ENCODE measurements around the gene KIF14. TPM values are rescaled to one million over a fixed set of nuclear protein-coding genes. Genes with fewer than 3 reads are reported as not detected.

KIF14 gene
- total and polyA plus RNA-seq, 2 of the 13 experiments (the other 11 are each of a cell fraction or from before 2014, with no cell fraction given) = 3.3 to 11.2 TPM

DNA sequence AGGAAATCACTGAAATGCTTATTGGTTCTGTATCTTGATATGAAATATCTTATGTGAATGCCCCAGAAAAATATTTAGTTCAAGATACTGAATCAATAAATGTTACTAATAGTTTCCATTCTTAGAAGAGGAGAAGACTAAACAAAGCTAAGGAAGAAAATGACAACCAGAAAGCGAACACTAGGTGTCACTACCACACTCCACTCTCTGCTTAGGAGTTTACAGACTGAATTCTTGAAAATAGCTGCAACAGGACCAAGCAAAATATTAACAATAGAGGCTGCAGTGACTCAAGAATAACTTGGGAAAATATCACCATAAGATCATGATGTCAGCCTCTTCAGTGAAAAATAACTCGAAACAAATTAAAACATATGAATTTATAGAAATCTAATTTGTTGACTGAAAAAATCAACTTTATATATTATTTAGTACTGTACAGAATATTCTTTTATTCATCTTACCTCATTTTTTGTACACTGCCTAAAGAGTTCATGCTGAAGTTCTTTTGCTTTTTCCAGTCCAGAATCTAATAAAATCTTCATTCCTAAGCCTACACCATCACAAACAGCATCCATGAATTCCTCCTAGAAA lies 61.6 kb downstream of the KIF14 start (continued):
- TF ChIP-seq, protein P1, sequence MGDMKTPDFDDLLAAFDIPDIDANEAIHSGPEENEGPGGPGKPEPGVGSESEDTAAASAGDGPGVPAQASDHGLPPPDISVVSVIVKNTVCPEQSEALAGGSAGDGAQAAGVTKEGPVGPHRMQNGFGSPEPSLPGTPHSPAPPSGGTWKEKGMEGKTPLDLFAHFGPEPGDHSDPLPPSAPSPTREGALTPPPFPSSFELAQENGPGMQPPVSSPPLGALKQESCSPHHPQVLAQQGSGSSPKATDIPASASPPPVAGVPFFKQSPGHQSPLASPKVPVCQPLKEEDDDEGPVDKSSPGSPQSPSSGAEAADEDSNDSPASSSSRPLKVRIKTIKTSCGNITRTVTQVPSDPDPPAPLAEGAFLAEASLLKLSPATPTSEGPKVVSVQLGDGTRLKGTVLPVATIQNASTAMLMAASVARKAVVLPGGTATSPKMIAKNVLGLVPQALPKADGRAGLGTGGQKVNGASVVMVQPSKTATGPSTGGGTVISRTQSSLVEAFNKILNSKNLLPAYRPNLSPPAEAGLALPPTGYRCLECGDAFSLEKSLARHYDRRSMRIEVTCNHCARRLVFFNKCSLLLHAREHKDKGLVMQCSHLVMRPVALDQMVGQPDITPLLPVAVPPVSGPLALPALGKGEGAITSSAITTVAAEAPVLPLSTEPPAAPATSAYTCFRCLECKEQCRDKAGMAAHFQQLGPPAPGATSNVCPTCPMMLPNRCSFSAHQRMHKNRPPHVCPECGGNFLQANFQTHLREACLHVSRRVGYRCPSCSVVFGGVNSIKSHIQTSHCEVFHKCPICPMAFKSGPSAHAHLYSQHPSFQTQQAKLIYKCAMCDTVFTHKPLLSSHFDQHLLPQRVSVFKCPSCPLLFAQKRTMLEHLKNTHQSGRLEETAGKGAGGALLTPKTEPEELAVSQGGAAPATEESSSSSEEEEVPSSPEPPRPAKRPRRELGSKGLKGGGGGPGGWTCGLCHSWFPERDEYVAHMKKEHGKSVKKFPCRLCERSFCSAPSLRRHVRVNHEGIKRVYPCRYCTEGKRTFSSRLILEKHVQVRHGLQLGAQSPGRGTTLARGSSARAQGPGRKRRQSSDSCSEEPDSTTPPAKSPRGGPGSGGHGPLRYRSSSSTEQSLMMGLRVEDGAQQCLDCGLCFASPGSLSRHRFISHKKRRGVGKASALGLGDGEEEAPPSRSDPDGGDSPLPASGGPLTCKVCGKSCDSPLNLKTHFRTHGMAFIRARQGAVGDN (CRISPR knock-in tag; IDR thresholded peaks at IDR 0.05) = no peak
- TF ChIP-seq, protein P2, sequence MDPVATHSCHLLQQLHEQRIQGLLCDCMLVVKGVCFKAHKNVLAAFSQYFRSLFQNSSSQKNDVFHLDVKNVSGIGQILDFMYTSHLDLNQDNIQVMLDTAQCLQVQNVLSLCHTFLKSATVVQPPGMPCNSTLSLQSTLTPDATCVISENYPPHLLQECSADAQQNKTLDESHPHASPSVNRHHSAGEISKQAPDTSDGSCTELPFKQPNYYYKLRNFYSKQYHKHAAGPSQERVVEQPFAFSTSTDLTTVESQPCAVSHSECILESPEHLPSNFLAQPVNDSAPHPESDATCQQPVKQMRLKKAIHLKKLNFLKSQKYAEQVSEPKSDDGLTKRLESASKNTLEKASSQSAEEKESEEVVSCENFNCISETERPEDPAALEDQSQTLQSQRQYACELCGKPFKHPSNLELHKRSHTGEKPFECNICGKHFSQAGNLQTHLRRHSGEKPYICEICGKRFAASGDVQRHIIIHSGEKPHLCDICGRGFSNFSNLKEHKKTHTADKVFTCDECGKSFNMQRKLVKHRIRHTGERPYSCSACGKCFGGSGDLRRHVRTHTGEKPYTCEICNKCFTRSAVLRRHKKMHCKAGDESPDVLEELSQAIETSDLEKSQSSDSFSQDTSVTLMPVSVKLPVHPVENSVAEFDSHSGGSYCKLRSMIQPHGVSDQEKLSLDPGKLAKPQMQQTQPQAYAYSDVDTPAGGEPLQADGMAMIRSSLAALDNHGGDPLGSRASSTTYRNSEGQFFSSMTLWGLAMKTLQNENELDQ (CRISPR knock-in tag; IDR thresholded peaks at IDR 0.05; ENCODE audit: borderline replicate concordance) = no peak
- TF ChIP-seq, protein P3, sequence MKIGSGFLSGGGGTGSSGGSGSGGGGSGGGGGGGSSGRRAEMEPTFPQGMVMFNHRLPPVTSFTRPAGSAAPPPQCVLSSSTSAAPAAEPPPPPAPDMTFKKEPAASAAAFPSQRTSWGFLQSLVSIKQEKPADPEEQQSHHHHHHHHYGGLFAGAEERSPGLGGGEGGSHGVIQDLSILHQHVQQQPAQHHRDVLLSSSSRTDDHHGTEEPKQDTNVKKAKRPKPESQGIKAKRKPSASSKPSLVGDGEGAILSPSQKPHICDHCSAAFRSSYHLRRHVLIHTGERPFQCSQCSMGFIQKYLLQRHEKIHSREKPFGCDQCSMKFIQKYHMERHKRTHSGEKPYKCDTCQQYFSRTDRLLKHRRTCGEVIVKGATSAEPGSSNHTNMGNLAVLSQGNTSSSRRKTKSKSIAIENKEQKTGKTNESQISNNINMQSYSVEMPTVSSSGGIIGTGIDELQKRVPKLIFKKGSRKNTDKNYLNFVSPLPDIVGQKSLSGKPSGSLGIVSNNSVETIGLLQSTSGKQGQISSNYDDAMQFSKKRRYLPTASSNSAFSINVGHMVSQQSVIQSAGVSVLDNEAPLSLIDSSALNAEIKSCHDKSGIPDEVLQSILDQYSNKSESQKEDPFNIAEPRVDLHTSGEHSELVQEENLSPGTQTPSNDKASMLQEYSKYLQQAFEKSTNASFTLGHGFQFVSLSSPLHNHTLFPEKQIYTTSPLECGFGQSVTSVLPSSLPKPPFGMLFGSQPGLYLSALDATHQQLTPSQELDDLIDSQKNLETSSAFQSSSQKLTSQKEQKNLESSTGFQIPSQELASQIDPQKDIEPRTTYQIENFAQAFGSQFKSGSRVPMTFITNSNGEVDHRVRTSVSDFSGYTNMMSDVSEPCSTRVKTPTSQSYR (CRISPR knock-in tag; IDR thresholded peaks at IDR 0.05; ENCODE audit: borderline replicate concordance) = no peak
- TF ChIP-seq HNRNPL (IDR thresholded peaks at IDR 0.05; ENCODE audit: low read depth, low read length) (no peak), ZNF879 (CRISPR knock-in tag; IDR thresholded peaks at IDR 0.05) (no peak), SMC3 (IDR thresholded peaks at IDR 0.05; ENCODE audit: low read length) (peak; percentile 54; the same call in 1 of the 2 replicates), ZNF598 (CRISPR knock-in tag; IDR thresholded peaks at IDR 0.05; ENCODE audit: borderline replicate concordance) (no peak), NCOA1 (CRISPR knock-in tag; IDR thresholded peaks at IDR 0.05) (no peak), RAD21 (CRISPR knock-in tag; IDR thresholded peaks at IDR 0.05) (peak; percentile 41)
- TF ChIP-seq, protein P4, sequence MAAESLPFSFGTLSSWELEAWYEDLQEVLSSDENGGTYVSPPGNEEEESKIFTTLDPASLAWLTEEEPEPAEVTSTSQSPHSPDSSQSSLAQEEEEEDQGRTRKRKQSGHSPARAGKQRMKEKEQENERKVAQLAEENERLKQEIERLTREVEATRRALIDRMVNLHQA (CRISPR knock-in tag; IDR thresholded peaks at IDR 0.05) = no peak
- TF ChIP-seq, protein P5, sequence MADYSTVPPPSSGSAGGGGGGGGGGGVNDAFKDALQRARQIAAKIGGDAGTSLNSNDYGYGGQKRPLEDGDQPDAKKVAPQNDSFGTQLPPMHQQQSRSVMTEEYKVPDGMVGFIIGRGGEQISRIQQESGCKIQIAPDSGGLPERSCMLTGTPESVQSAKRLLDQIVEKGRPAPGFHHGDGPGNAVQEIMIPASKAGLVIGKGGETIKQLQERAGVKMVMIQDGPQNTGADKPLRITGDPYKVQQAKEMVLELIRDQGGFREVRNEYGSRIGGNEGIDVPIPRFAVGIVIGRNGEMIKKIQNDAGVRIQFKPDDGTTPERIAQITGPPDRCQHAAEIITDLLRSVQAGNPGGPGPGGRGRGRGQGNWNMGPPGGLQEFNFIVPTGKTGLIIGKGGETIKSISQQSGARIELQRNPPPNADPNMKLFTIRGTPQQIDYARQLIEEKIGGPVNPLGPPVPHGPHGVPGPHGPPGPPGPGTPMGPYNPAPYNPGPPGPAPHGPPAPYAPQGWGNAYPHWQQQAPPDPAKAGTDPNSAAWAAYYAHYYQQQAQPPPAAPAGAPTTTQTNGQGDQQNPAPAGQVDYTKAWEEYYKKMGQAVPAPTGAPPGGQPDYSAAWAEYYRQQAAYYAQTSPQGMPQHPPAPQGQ (CRISPR knock-in tag; IDR thresholded peaks at IDR 0.05; ENCODE audit: borderline replicate concordance) = no peak
- TF ChIP-seq, protein P6, sequence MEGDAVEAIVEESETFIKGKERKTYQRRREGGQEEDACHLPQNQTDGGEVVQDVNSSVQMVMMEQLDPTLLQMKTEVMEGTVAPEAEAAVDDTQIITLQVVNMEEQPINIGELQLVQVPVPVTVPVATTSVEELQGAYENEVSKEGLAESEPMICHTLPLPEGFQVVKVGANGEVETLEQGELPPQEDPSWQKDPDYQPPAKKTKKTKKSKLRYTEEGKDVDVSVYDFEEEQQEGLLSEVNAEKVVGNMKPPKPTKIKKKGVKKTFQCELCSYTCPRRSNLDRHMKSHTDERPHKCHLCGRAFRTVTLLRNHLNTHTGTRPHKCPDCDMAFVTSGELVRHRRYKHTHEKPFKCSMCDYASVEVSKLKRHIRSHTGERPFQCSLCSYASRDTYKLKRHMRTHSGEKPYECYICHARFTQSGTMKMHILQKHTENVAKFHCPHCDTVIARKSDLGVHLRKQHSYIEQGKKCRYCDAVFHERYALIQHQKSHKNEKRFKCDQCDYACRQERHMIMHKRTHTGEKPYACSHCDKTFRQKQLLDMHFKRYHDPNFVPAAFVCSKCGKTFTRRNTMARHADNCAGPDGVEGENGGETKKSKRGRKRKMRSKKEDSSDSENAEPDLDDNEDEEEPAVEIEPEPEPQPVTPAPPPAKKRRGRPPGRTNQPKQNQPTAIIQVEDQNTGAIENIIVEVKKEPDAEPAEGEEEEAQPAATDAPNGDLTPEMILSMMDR (CRISPR knock-in tag; IDR thresholded peaks at IDR 0.05) = peak; percentile 66
- TF ChIP-seq, protein P7, sequence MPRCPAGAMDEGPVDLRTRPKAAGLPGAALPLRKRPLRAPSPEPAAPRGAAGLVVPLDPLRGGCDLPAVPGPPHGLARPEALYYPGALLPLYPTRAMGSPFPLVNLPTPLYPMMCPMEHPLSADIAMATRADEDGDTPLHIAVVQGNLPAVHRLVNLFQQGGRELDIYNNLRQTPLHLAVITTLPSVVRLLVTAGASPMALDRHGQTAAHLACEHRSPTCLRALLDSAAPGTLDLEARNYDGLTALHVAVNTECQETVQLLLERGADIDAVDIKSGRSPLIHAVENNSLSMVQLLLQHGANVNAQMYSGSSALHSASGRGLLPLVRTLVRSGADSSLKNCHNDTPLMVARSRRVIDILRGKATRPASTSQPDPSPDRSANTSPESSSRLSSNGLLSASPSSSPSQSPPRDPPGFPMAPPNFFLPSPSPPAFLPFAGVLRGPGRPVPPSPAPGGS (CRISPR knock-in tag; IDR thresholded peaks at IDR 0.05) = no peak
